Choroid plexus epithelial cell (primary cell): ENCODE data around the gene PTX3.

Experiments
- DNase-seq: peaks from one replicate; pipeline ENCODE4 v3.0.0-alpha.2; 2010; ENCODE audit warnings: low read depth
- H3K4me3 ChIP-seq: 2 replicates; pipeline ENCODE4 v1.5.1; 2011; ENCODE audit warnings: low read depth, mild to moderate bottlenecking, control low read depth, low read length, moderate library complexity
- TF ChIP-seq, protein P1 (sequence below): conservative IDR thresholded peaks from 2 replicates; pipeline ENCODE4 v1.5.1; 2011; ENCODE audit warnings: low read depth, mild to moderate bottlenecking, control low read depth, inconsistent platforms, low read length, moderate library complexity

Gene PTX3

DNA sequence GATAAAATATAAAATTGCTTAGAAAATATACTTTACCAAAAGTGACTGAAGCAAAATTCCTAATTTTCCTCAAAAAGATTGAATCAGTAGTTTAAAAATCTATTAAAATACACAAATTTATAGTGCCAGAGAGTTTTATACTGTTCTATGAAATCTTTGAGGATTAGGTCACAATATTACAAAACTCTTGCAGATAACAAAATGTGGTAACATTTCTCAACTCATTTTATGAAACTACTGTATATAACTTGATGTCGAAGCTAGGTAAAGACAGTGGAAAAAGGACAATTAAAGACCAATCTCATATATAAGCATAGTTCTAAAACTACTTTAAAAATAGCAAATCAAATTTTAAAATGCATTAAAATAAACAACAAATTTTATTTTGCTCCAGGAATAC lies 50.7 kb downstream of the PTX3 start:
- TF ChIP-seq, protein P1, sequence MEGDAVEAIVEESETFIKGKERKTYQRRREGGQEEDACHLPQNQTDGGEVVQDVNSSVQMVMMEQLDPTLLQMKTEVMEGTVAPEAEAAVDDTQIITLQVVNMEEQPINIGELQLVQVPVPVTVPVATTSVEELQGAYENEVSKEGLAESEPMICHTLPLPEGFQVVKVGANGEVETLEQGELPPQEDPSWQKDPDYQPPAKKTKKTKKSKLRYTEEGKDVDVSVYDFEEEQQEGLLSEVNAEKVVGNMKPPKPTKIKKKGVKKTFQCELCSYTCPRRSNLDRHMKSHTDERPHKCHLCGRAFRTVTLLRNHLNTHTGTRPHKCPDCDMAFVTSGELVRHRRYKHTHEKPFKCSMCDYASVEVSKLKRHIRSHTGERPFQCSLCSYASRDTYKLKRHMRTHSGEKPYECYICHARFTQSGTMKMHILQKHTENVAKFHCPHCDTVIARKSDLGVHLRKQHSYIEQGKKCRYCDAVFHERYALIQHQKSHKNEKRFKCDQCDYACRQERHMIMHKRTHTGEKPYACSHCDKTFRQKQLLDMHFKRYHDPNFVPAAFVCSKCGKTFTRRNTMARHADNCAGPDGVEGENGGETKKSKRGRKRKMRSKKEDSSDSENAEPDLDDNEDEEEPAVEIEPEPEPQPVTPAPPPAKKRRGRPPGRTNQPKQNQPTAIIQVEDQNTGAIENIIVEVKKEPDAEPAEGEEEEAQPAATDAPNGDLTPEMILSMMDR = no peak
- DNase-seq = peak; percentile 60
- H3K4me3 ChIP-seq = no peak overlapping the region

DNA sequence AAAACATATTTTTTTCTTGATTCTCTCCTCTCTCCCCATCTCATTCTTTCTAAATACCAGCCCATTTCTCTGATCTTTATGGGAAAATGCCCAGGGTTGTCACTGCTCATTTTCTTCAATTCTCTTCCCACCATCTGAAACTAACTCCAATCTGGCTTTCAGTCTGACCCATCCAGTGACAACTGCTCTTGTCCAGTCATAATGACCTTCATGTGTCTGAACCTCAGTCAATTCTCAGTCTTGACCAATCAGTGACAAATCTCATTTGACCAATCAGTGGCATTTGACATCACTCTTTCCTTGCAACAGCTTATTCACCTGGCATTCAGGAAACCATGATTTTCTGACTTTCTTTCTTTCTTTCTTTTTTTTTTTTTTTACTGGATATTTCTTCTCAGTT lies 51.5 kb downstream of the PTX3 start:
- no peak overlapping the region for H3K4me3 ChIP-seq
- no peak for DNase-seq
- TF ChIP-seq, protein P1 = no peak

DNA sequence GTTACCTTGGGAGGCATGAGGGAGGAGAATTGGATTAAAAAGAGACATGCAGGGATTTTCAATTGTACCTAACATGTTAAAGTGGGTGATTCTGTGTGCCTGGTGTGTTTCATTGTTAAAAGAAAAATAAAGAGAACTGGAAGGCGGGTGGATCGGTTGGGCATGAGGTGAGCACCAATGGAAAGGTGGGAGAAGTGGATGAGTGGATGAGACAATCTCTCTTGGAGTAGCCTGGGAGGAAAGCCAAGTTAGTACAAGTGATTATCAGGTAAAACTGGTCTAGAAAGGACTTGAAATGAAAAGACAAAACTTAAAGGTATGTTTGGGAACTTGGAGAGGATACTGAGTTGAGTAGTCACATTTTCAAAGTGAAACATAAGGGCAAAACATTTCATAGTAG lies 54.5 kb downstream of the PTX3 start:
- no peak overlapping the region for H3K4me3 ChIP-seq
- TF ChIP-seq, protein P1 = no peak
- no peak for DNase-seq
